ENCODE results near the gene IRAK4. TPM values are rescaled to one million over a fixed set of nuclear protein-coding genes. Genes with fewer than 3 reads are reported as not detected.

The IRAK4 gene
- polyA plus RNA-seq, 1 donor (not counting 4 experiments of a cell fraction or from before 2014, with no cell fraction given), result 13.9 TPM

GRCh38 chr12:43730283-43730682 is 28.5 kb upstream of the IRAK4 start:
- dilution Hi-C loops (cut with MboI; ENCODE audit: extremely low pct_ligation_motif_present, low sequenced_read_pairs), result no loop called here
- FAIRE-seq, result no peak

GRCh38 chr12:43733687-43734086 is 25.1 kb upstream of the IRAK4 start:
- no peak overlapping the region for H3K9ac ChIP-seq (ENCODE audit: control insufficient read depth, extremely low read depth, insufficient read depth, low read length)
- DNase-seq (ENCODE audit: low read depth, low spot score) (no peak), FAIRE-seq (peak; percentile 79)
- H3K4me2 ChIP-seq (ENCODE audit: control insufficient read depth, extremely low read depth, insufficient read depth, low read depth, low read length), result no peak overlapping the region
- H4K20me1 ChIP-seq (ENCODE audit: control insufficient read depth, extremely low read depth, insufficient read depth, low read length), result no peaks in the 10 kb centered on the region
- no peaks in the 10 kb centered on the region for H3K27me3 ChIP-seq (ENCODE audit: control insufficient read depth, extremely low read depth, insufficient read depth, low read length)
- H3K79me2 ChIP-seq (ENCODE audit: control insufficient read depth, insufficient read depth, low read length), result no peaks in the 10 kb centered on the region
- no peaks in the 10 kb centered on the region for H3K9me3 ChIP-seq (ENCODE audit: control insufficient read depth, low read depth, low read length)
- dilution Hi-C loops (cut with MboI; ENCODE audit: extremely low pct_ligation_motif_present, low sequenced_read_pairs), result no loop called here
- peaks cover 9 to 10% of the 10 kb centered on the region in 2 experiments for H3K36me3 ChIP-seq (ENCODE audit: control insufficient read depth in 2 of 2, extremely low read depth in 1 of 2, insufficient read depth in 2 of 2, low read length in 2 of 2)
- TF ChIP-seq CTCF (optimal IDR thresholded peaks at IDR 0.05 in 1 of 3, IDR thresholded peaks at IDR 0.05 in 1 of 3, conservative IDR thresholded peaks at IDR 0.05 in 1 of 3; ENCODE audit: extremely low read depth in 1 of 3, insufficient read depth in 2 of 3, low read length in 3 of 3) (no peak), EZH2 (IDR thresholded peaks at IDR 0.05; ENCODE audit: low read length) (no peak)
- H3K9me1 ChIP-seq (ENCODE audit: control insufficient read depth, extremely low read depth, insufficient read depth, low read length), result no peaks in the 10 kb centered on the region
- H2AFZ ChIP-seq (ENCODE audit: control insufficient read depth, low read length), result no peak overlapping the region
- H3K4me1 ChIP-seq (ENCODE audit: control insufficient read depth, extremely low read depth, insufficient read depth, low read length), result peaks cover 9% of the 10 kb centered on the region
- no peak overlapping the region for H3K4me3 ChIP-seq (ENCODE audit: control insufficient read depth in 2 of 3, extremely low read depth in 1 of 3, insufficient read depth in 2 of 3, low read depth in 1 of 3, low read length in 3 of 3)
- no peak overlapping the region for H3K27ac ChIP-seq (ENCODE audit: control insufficient read depth, insufficient read depth, low read length)

More at GRCh38 chr12:43730283-43730682, 28.5 kb upstream of the IRAK4 start:
- Histone ChIP-seq H3K79me2 (ENCODE audit: control insufficient read depth, insufficient read depth, low read length) (no peaks in the 10 kb centered on the region), H3K9me3 (ENCODE audit: control insufficient read depth, low read depth, low read length) (no peaks in the 10 kb centered on the region), H4K20me1 (ENCODE audit: control insufficient read depth, extremely low read depth, insufficient read depth, low read length) (no peaks in the 10 kb centered on the region), H3K27ac (ENCODE audit: control insufficient read depth, insufficient read depth, low read length) (no peak overlapping the region), H3K4me1 (ENCODE audit: control insufficient read depth, extremely low read depth, insufficient read depth, low read length) (no peaks in the 10 kb centered on the region), H2AFZ (ENCODE audit: control insufficient read depth, low read length) (no peak overlapping the region), H3K27me3 (ENCODE audit: control insufficient read depth, extremely low read depth, insufficient read depth, low read length) (no peaks in the 10 kb centered on the region), H3K4me2 (ENCODE audit: control insufficient read depth, extremely low read depth, insufficient read depth, low read depth, low read length) (no peak overlapping the region), H3K4me3 (ENCODE audit: control insufficient read depth in 2 of 3, extremely low read depth in 1 of 3, insufficient read depth in 2 of 3, low read depth in 1 of 3, low read length in 3 of 3) (no peak overlapping the region), H3K36me3 (ENCODE audit: control insufficient read depth in 2 of 2, extremely low read depth in 1 of 2, insufficient read depth in 2 of 2, low read length in 2 of 2) (peaks cover 5 to 6% of the 10 kb centered on the region in 2 experiments), H3K9ac (ENCODE audit: control insufficient read depth, extremely low read depth, insufficient read depth, low read length) (no peak overlapping the region), H3K9me1 (ENCODE audit: control insufficient read depth, extremely low read depth, insufficient read depth, low read length) (no peaks in the 10 kb centered on the region)
- TF ChIP-seq EZH2 (IDR thresholded peaks at IDR 0.05; ENCODE audit: low read length), result no peak
- TF ChIP-seq CTCF (optimal IDR thresholded peaks at IDR 0.05 in 1 of 3, IDR thresholded peaks at IDR 0.05 in 1 of 3, conservative IDR thresholded peaks at IDR 0.05 in 1 of 3; ENCODE audit: extremely low read depth in 1 of 3, insufficient read depth in 2 of 3, low read length in 3 of 3), result no peak
- no peak for DNase-seq (ENCODE audit: low read depth, low spot score)
